Measurements from ENCODE around the gene NPTXR. TPM values are rescaled to one million over a fixed set of nuclear protein-coding genes. Genes with fewer than 3 reads are reported as not detected.

NPTXR gene
- polyA plus RNA-seq, 1 of the 3 experiments (the other 2 are of a cell fraction), result 1.2 TPM

GRCh38 chr22:38839686-38840085 is 4.1 kb downstream of the NPTXR start:
- no peak overlapping the region for H3K27ac ChIP-seq (ENCODE audit: low read depth in 2 of 2, low read length in 1 of 2)
- WGBS (ENCODE audit: low lambda C conversion rate), result 86% methylated on average over 1 of the region's 1 CpG
- H3K4me2 ChIP-seq, result no peak overlapping the region
- no peak overlapping the region for H3K4me3 ChIP-seq (ENCODE audit: low read depth in 2 of 2, low read length in 1 of 2)
- no peaks in the 10 kb centered on the region for H3K9me3 ChIP-seq
- no peak for TF ChIP-seq FOXJ3 (CRISPR knock-in tag; IDR thresholded peaks at IDR 0.05)
- TF ChIP-seq NFIC (IDR thresholded peaks at IDR 0.05; ENCODE audit: borderline replicate concordance), result no peak
- no peak for TF ChIP-seq JUND (IDR thresholded peaks at IDR 0.05)
- no peak for TF ChIP-seq SMC3 (IDR thresholded peaks at IDR 0.05; ENCODE audit: low read depth, low read length)
- TF ChIP-seq TCF12 (IDR thresholded peaks at IDR 0.05), result no peak
- no peak for TF ChIP-seq ELF1 (IDR thresholded peaks at IDR 0.05)
- no peaks in the 10 kb centered on the region for H3F3A ChIP-seq (replicated peaks; ENCODE audit: insufficient read depth)
- no peaks in the 10 kb centered on the region for H3K79me2 ChIP-seq (ENCODE audit: insufficient read depth)
- H3K36me3 ChIP-seq (replicated peaks in 1 of 2; ENCODE audit: control insufficient read depth in 1 of 2, insufficient read depth in 2 of 2, low read length in 1 of 2), result no peaks in the 10 kb centered on the region
- H4K20me1 ChIP-seq (ENCODE audit: insufficient read depth), result no peaks in the 10 kb centered on the region
- no peak overlapping the region for H3K9ac ChIP-seq
- H2AFZ ChIP-seq (ENCODE audit: low read depth), result no peak overlapping the region
- no peaks in the 10 kb centered on the region; a peak in 1 of 4 replicates for H3K4me1 ChIP-seq (ENCODE audit: control insufficient read depth in 1 of 2, insufficient read depth in 2 of 2, low read depth in 1 of 2, low read length in 1 of 2)
- ChIA-PET CTCF (interaction anchor here (1.8 kb wide), 1 partner anchor 30 kb away, joined by 3 read pairs; no protein-coding TSS in a partner anchor), POLR2A (no interaction called here)
- no peaks in the 10 kb centered on the region for H3K9me2 ChIP-seq
- no peak for DNase-seq
- no peaks in the 10 kb centered on the region for H3K27me3 ChIP-seq (ENCODE audit: insufficient read depth)

- Histone ChIP-seq H2AFZ (ENCODE audit: low read depth) (no peak overlapping the region), H3K4me1 (ENCODE audit: control insufficient read depth in 1 of 2, insufficient read depth in 2 of 2, low read depth in 1 of 2, low read length in 1 of 2) (no peaks in the 10 kb centered on the region), H3K27me3 (ENCODE audit: insufficient read depth) (no peaks in the 10 kb centered on the region), H3K9me3 (no peaks in the 10 kb centered on the region), H3K4me3 (ENCODE audit: low read depth in 2 of 2, low read length in 1 of 2) (no peak overlapping the region), H3K79me2 (ENCODE audit: insufficient read depth) (no peaks in the 10 kb centered on the region), H3K27ac (ENCODE audit: low read depth in 2 of 2, low read length in 1 of 2) (no peak overlapping the region), H3K9me2 (no peaks in the 10 kb centered on the region), H3K4me2 (no peak overlapping the region), H3K36me3 (replicated peaks in 1 of 2; ENCODE audit: control insufficient read depth in 1 of 2, insufficient read depth in 2 of 2, low read length in 1 of 2) (no peaks in the 10 kb centered on the region), H3F3A (replicated peaks; ENCODE audit: insufficient read depth) (no peaks in the 10 kb centered on the region), H4K20me1 (ENCODE audit: insufficient read depth) (no peaks in the 10 kb centered on the region), H3K9ac (no peak overlapping the region)
- ChIA-PET CTCF (interaction anchor here (1.1 kb wide), 1 partner anchor 68 kb away, joined by 3 read pairs; no protein-coding TSS in a partner anchor), POLR2A (no interaction called here)
- DNase-seq, result no peak
- TF ChIP-seq FOXM1 (IDR thresholded peaks at IDR 0.05; ENCODE audit: low read depth), result no peak
- TF ChIP-seq CHD2 (IDR thresholded peaks at IDR 0.05; ENCODE audit: low read length, partially characterized antibody), result no peak
- no peak for TF ChIP-seq RCOR1 (IDR thresholded peaks at IDR 0.05; ENCODE audit: low read length)
- no peak for TF ChIP-seq GATA2 (CRISPR knock-in tag; IDR thresholded peaks at IDR 0.05)
- TF ChIP-seq MXI1 (IDR thresholded peaks at IDR 0.05; ENCODE audit: low read depth, low read length), result no peak
- TF ChIP-seq NFIC (IDR thresholded peaks at IDR 0.05; ENCODE audit: borderline replicate concordance), result no peak
- no peak for TF ChIP-seq FOSL2 (IDR thresholded peaks at IDR 0.05; ENCODE audit: borderline replicate concordance, low read depth)
- no peak for TF ChIP-seq NRF1 (IDR thresholded peaks at IDR 0.05; ENCODE audit: low read depth, low read length)
- no peak for TF ChIP-seq IRF3 (IDR thresholded peaks at IDR 0.05; ENCODE audit: low read depth, low read length)
- no peak for TF ChIP-seq RFX5 (IDR thresholded peaks at IDR 0.05; ENCODE audit: low read length)
- TF ChIP-seq TEAD4 (IDR thresholded peaks at IDR 0.05; ENCODE audit: borderline replicate concordance, insufficient read depth), result no peak
- TF ChIP-seq ELF1 (IDR thresholded peaks at IDR 0.05), result no peak
- no peak for TF ChIP-seq REST (IDR thresholded peaks at IDR 0.05; ENCODE audit: low read depth, low read length)
- TF ChIP-seq PBX3 (IDR thresholded peaks at IDR 0.05), result no peak
- no peak for TF ChIP-seq SIN3A (IDR thresholded peaks at IDR 0.05; ENCODE audit: borderline replicate concordance, low read depth, low read length)
- no peak for TF ChIP-seq EZH2phosphoT487 (IDR thresholded peaks at IDR 0.05; ENCODE audit: borderline replicate concordance, low read depth)
- no peak for TF ChIP-seq USF2 (IDR thresholded peaks at IDR 0.05; ENCODE audit: borderline replicate concordance, low read depth, low read length)
- WGBS (ENCODE audit: low lambda C conversion rate), result 83% methylated on average over 4 of the region's 6 CpGs
These were observed 6.4 kb downstream of the NPTXR start for GRCh38 chr22:38837414-38837928.

Measured in SK-N-SH (cell line).